Activated T-cell treated with anti-CD3 and anti-CD28 coated beads for 1 hour (primary cell): ENCODE data around the gene TMBIM1.
A peak's percentile ranks its signal among the peaks of the same experiment; 100 is the strongest.

Experiments
- DNase-seq: peaks from one replicate; pipeline ENCODE4 v3.0.0-alpha.2; 2020; ENCODE audit warnings: low read depth

TMBIM1 gene

GRCh38 chr2:218257390-218257981, 34.8 kb downstream of the TMBIM1 start:
- DNase-seq, result peak; percentile 53

- no peak for DNase-seq
Observed at GRCh38 chr2:218256612-218257350, 35.5 kb downstream of the TMBIM1 start.

GRCh38 chr2:218255446-218255845, 36.9 kb downstream of the TMBIM1 start:
- DNase-seq, result no peak

- no peak for DNase-seq
Observed at GRCh38 chr2:218253232-218253625, 39.1 kb downstream of the TMBIM1 start.

DNA sequence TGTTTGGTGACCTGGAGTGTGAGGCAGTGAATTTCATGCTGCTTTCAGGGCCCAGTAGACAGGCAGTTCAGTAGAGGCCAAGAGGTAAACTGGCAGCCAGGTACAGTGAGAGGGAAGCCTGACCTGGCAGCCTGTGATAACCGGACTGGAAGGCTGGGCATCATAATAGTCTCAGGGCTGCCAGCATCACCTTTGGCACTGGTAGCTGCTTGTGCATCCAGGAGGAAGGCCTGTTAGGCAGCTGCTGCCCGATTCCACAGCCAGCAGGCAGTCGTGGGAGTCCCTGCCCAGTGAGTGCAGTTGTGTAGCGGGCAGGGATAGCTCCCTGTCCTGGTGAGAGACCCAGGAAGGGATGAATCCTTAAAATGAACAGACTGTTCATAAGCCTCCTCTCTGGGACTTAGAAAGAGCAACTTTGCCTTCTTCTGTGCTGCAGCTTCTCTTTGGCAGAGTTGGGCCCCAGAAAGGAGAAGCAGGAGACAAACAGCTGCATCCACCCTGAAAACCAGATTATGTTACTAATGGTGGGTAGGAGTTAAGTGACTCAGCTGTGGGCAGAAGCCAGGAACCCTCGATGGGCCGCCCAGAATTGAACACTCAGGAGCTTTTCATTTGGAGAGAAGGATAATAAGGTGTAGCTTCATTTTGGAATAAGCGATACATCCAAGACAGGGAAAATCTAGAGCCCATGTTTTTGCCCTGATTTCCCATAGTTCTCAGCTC, 39.6 kb downstream of the TMBIM1 start:
- DNase-seq, result no peak

GRCh38 chr2:218249691-218250090, 42.6 kb downstream of the TMBIM1 start:
- no peak for DNase-seq

- DNase-seq, result no peak
Observed at GRCh38 chr2:218245214-218245613, 47.1 kb downstream of the TMBIM1 start.

DNA sequence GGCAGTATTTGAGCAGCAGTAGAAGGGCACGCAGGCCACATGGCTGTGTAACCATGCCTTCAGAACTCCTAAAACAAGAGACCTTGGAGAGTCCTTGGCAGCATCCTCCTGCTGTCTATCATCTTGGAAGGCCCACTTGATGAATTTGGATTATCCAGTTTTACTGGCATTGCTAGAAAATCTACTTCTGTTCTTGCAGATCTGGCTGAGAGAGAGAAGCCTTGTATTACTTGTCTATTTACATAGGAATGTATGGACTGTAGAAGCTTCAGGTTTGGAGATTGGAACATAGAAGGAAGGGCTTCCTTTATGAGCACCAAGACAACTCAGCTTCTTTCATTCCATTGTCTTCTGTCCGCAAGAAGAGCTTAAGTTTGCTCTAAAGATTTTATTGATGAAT, 47.6 kb downstream of the TMBIM1 start:
- no peak for DNase-seq

- no peak for DNase-seq
Observed at GRCh38 chr2:218244204-218244603, 48.1 kb downstream of the TMBIM1 start.

DNA sequence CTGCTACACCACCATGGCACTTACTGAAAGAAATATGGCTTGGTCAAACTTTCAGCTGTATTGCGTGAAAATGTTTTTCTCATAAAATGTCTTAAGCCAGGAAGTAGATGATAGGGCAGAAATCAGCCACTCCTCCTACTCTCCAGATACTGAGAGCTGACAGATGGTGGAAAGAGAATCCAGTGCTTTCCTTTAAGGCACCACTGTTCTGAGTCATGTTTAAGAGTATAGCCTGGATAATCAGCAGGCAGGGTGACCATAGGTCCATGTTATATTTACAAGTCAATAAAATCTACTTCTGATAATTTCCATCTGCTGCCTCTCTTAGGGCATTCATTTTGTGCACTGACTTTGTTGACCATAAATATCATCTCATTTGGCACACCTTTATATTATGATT, 53.4 kb downstream of the TMBIM1 start:
- no peak for DNase-seq

- DNase-seq, result no peak
Observed at GRCh38 chr2:218236829-218237228, 55.5 kb downstream of the TMBIM1 start.

- DNase-seq, result no peak
Observed at GRCh38 chr2:218235017-218235416, 57.3 kb downstream of the TMBIM1 start.

GRCh38 chr2:218234521-218234920, 57.8 kb downstream of the TMBIM1 start:
- DNase-seq, result no peak

DNA sequence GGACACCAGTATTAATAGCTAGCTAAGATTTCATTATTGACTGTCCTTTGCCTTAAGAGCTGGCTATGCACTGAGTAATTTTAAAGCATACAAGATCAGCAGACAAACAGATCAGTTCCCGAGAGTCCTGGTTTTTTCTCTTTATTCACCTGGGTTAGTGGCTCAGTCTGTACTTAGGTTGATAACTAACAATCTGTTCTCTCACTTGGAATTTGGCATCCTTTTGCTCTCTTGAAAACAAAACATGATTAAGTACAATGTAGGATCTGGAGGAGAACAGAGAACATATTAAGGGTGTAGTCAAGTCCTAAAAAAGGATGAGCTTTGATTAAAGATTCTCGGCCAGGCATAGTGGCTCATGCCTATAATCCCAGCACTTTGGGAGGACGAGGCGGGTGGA, 58.8 kb downstream of the TMBIM1 start:
- DNase-seq, result no peak

DNA sequence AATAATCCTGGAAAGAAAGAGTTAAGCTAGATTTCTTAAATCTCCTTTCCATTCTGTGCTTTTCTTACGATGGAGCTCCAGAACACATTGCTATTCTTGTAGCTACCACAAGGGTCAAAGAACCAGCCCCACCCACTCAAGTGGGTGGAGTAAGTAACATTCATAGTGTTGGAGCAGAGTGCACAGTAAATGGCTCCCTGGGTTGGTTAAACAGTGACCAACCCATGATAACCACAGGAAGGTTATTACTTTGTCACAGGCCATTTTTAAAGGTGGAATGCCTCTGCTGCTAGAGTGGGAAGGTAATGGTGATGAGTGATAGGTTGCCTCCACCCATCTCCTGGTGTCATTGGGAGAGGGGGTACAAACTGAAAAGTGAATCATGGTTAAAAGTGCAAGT, 61.4 kb downstream of the TMBIM1 start:
- DNase-seq, result no peak

- DNase-seq, result no peak
Observed at GRCh38 chr2:218229851-218230250, 62.5 kb downstream of the TMBIM1 start.

DNA sequence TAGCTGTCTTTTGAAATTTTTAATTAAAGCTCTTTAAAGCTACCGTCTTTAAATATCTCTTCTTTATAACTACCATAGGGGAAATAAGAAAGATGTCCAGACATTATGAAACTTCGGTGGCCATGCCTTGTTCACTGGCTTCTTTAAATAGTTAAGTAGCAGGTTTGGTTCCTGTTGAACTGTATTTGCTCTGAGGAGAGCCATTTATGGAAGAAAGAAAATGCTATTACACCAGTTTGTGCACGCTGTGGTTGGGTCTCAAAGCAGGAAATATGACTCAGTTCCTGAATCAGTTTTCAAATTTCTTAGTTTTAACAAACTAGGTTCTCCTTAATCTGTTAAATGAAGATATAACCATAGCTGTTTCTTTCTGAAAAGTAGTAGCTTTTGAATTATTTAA, 63.1 kb downstream of the TMBIM1 start:
- DNase-seq, result peak; percentile 20

DNA sequence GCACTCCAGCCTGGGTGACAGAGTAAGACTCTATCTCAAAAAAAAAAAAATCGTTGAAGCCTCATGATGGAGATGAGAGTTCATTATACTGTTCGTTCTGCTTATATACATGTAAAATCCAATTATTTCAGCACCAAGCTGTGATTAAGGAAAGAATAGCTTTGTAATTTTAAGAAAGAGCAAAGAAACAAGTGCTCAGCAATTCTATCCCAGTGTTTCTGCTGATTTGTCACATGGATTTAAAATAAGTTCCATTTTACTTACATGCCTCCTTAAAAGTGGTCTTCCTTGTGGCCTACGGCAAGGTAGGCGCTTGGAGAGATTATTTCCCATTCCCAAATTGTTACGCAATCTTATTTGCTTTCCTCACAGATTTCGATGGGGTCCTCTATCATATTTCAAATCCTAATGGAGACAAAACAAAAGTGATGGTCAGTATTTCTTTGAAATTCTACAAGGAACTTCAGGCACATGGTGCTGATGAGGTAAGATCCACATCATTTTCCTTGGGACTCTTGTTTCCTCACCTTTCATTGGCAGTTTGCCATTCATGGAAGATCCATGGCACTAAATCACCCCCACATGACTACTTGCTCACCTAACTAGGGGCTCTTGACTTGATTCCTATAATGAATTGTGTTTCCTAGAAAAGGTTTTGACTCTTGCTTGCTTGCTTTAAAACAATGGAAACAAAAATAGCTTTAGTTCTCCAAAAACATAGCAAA, 63.8 kb downstream of the TMBIM1 start:
- DNase-seq, result no peak

DNA sequence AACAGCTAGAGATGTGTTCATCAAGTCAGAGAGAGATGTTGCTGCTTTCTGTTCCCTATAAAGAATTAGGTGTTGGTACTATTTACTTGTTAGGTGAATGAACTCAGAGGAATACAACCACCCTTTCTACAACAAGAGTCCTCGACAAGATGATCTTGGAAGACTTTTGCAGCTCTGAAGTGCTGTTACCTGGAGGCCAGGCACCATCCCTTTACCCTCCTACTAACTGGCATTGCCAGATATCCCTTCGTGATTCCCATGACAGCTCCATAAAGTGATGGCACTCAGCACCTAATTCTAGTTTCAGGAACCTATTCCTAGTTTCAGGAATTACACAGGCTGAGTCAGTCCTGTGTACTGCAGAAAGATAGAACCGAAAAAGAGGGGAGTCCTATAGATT, 65.4 kb downstream of the TMBIM1 start:
- no peak for DNase-seq
